Upper lobe of right lung (tissue), 1 donor: ENCODE measurements around the gene FAM171A1. TPM values are rescaled to one million over a fixed set of nuclear protein-coding genes. Genes with fewer than 3 reads are reported as not detected.

ENCODE experiments used
- ATAC-seq: fragments of 200-7000 bp; cut with Tn5 transposase; one replicate; pipeline ENCODE4 v1.9.1; 2020; ENCODE audit warnings: mild to moderate bottlenecking, moderate library complexity
- DNase-seq: peaks from one replicate; pipeline ENCODE4 v3.0.0-alpha.2; 2020
- H3K27ac ChIP-seq: fragments of 200-600 bp; one replicate; pipeline ENCODE4 v1.8.0; 2022
- H3K27me3 ChIP-seq: fragments of 200-600 bp; one replicate; pipeline ENCODE4 v1.8.0; 2022; ENCODE audit warnings: mild to moderate bottlenecking
- H3K36me3 ChIP-seq: fragments of 200-600 bp; one replicate; pipeline ENCODE4 v1.8.0; 2022
- H3K4me1 ChIP-seq: fragments of 200-600 bp; one replicate; pipeline ENCODE4 v1.8.0; 2022
- H3K4me3 ChIP-seq: fragments of 200-600 bp; one replicate; pipeline ENCODE4 v1.8.0; 2022; ENCODE audit warnings: mild to moderate bottlenecking
- H3K9me3 ChIP-seq: fragments of 200-600 bp; one replicate; pipeline ENCODE4 v1.8.0; 2022
- intact Hi-C: fragments of 100-400 bp; cut with DNase I; formaldehyde crosslinking; loops from one replicate; pipeline ENCODE4 v1.11.0; 2022
- total RNA-seq: library from RNA; stranded (reverse); fragmentation: NEBNext Ultra II Directional; extraction: Animal tissue kit (Norgen Biotek cat#: 25700); gene quantifications from one replicate; pipeline ENCODE4 v1.2.1, GENCODE V29; 2021
- TF ChIP-seq, protein P1 (sequence below): fragments of 200-600 bp; IDR thresholded peaks from one replicate; pipeline ENCODE4 v1.8.0; 2022; ENCODE audit warnings: antibody characterized with exemption
- donor health status: DM: no; HTN: yes; CAD: no; lungs with severe emphysema.

The FAM171A1 gene
- total RNA-seq, 1 donor from 2014 or later = 17.3 TPM

- no peak overlapping the region for H3K27ac ChIP-seq
- H3K36me3 ChIP-seq = no peaks in the 10 kb centered on the region
- H3K27me3 ChIP-seq = no peaks in the 10 kb centered on the region
- no peaks in the 10 kb centered on the region for H3K9me3 ChIP-seq
- no peaks in the 10 kb centered on the region for H3K4me1 ChIP-seq
- intact Hi-C loops = no loop called here
- DNase-seq (no peak), ATAC-seq (no peak)
- no peak overlapping the region for H3K4me3 ChIP-seq
- TF ChIP-seq, protein P1, sequence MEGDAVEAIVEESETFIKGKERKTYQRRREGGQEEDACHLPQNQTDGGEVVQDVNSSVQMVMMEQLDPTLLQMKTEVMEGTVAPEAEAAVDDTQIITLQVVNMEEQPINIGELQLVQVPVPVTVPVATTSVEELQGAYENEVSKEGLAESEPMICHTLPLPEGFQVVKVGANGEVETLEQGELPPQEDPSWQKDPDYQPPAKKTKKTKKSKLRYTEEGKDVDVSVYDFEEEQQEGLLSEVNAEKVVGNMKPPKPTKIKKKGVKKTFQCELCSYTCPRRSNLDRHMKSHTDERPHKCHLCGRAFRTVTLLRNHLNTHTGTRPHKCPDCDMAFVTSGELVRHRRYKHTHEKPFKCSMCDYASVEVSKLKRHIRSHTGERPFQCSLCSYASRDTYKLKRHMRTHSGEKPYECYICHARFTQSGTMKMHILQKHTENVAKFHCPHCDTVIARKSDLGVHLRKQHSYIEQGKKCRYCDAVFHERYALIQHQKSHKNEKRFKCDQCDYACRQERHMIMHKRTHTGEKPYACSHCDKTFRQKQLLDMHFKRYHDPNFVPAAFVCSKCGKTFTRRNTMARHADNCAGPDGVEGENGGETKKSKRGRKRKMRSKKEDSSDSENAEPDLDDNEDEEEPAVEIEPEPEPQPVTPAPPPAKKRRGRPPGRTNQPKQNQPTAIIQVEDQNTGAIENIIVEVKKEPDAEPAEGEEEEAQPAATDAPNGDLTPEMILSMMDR = no peak
These were observed 8.1 kb downstream of the FAM171A1 start for GRCh38 chr10:15363031-15363430.

DNA sequence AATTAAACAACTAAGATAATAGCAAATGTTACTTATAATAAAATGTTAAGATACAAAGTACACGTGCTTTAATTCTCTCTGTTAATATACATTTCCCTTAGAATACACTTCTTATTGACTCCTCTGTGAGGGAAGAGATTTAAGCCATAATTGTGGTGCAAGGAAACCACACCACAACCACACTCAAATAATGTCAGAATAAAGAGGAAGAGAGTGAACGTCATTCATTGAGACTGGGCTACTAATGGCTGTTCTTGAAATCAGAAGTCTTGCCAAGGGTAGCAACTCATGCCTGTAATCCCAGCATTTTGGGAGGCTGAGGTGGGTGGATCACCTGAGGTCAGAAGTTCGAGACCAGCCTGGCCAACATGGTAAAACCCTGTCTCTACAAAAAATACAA lies 10.0 kb downstream of the FAM171A1 start:
- intact Hi-C loops = no loop called here

GRCh38 chr10:15360566-15360965 lies 10.5 kb downstream of the FAM171A1 start:
- Histone ChIP-seq H3K9me3 (no peaks in the 10 kb centered on the region), H3K36me3 (no peaks in the 10 kb centered on the region), H3K4me3 (no peak overlapping the region), H3K4me1 (no peaks in the 10 kb centered on the region), H3K27me3 (no peaks in the 10 kb centered on the region), H3K27ac (no peak overlapping the region)
- no peak for DNase-seq
- TF ChIP-seq, protein P1 = no peak
- no peak for ATAC-seq
- intact Hi-C loops = no loop called here

More for the DNA sequence above, 10.0 kb downstream of the FAM171A1 start:
- H3K4me1 ChIP-seq = no peaks in the 10 kb centered on the region
- no peak for ATAC-seq
- TF ChIP-seq, protein P1 = no peak
- H3K27me3 ChIP-seq = no peaks in the 10 kb centered on the region
- DNase-seq = no peak
- no peaks in the 10 kb centered on the region for H3K36me3 ChIP-seq
- H3K4me3 ChIP-seq = no peak overlapping the region
- H3K9me3 ChIP-seq = no peaks in the 10 kb centered on the region
- no peak overlapping the region for H3K27ac ChIP-seq

- H3K27me3 ChIP-seq = no peaks in the 10 kb centered on the region
- TF ChIP-seq, protein P1 = no peak
- ATAC-seq (no peak), DNase-seq (no peak)
- H3K36me3 ChIP-seq = no peaks in the 10 kb centered on the region
- intact Hi-C loops = no loop called here
- H3K4me1 ChIP-seq = no peaks in the 10 kb centered on the region
- H3K27ac ChIP-seq = no peak overlapping the region
- no peaks in the 10 kb centered on the region for H3K9me3 ChIP-seq
- H3K4me3 ChIP-seq = no peak overlapping the region
These were observed 17.5 kb downstream of the FAM171A1 start for GRCh38 chr10:15353471-15354017.

DNA sequence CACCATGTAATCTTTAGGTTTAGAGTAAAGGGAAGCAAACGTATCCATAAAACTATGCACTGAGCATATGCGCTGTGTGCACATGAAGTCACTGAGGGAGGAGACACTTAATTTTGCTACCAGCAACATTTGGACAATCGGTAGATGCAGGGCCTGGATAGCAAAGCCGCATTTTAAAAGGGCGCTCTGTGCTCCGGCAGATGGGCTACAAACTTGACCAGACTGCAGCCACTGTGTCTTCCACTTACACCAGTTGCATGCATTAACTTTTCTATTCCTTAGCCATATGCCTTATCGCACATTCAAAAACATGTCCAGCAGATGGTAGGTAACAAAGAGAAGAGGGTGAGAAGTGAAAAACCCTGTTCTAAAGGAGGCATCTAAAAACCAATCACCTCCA lies 18.3 kb downstream of the FAM171A1 start:
- no peaks in the 10 kb centered on the region for H3K36me3 ChIP-seq
- ATAC-seq = no peak
- intact Hi-C loops = no loop called here
- no peaks in the 10 kb centered on the region for H3K9me3 ChIP-seq
- no peak overlapping the region for H3K27ac ChIP-seq
- no peak for DNase-seq
- H3K27me3 ChIP-seq = no peaks in the 10 kb centered on the region
- TF ChIP-seq, protein P1 = no peak
- no peak overlapping the region for H3K4me3 ChIP-seq
- no peaks in the 10 kb centered on the region for H3K4me1 ChIP-seq

GRCh38 chr10:15352201-15352600 lies 18.9 kb downstream of the FAM171A1 start:
- H3K4me3 ChIP-seq = no peak overlapping the region
- TF ChIP-seq, protein P1 = no peak
- DNase-seq = no peak
- ATAC-seq = no peak
- H3K36me3 ChIP-seq = no peaks in the 10 kb centered on the region
- no peaks in the 10 kb centered on the region for H3K9me3 ChIP-seq
- no peaks in the 10 kb centered on the region for H3K27me3 ChIP-seq
- H3K27ac ChIP-seq = no peak overlapping the region
- no peaks in the 10 kb centered on the region for H3K4me1 ChIP-seq
- intact Hi-C loops = no loop called here
